Body of pancreas (tissue), 4 donors: ENCODE measurements around the gene DCDC2.

ENCODE experiments used
- POLR2A ChIP-seq, 3 donors: fragments of 450-650 bp; IDR thresholded peaks; one replicate each; pipeline ENCODE4 v1.6.1; 2016; ENCODE audit warnings: antibody characterized with exemption in 3 of 3, mild to moderate bottlenecking in 2 of 3
- TF ChIP-seq, protein P1 (sequence below), 7 experiments: fragments of 450-650 bp in 4 of 7; fragments of 200-600 bp in 3 of 7; sonication (generic) in 3 of 7; IDR thresholded peaks; one replicate each; pipeline ENCODE4 v1.5.1; 2016 to 2019; ENCODE audit warnings: antibody characterized with exemption in 7 of 7

DNA sequence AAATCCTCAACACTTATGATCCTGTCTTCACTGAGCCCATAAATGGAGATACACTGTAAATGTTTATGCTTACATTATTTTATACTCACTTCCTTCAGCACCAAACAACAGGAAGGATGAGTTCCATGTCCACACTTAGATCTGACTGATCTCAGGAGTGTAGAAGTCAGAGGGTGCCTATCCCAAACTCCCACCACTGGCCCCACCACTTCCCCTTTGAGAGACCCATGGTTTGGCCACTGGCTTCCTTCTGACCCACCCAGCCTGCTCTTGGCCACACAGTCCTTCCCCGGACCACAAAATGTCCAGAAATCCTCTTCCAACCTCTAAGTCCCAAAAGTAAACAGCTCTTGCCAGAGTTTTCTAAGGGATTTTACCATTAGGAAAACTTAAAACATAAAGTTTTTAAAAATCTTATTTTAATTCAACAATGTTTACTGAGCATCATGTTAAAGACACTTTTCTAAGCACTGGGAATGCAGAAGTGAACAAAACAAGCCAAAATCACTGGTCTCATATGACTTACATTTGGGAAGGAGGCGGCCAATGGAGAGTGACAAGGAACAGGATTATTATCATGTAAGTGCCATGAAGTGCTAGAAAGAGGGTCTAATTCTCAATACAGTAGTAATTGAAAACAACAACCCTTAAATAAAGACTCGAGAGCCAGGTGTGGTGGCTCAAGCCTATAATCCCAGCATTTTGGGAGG, 128.0 kb downstream of the DCDC2 start:
- TF ChIP-seq, protein P1, sequence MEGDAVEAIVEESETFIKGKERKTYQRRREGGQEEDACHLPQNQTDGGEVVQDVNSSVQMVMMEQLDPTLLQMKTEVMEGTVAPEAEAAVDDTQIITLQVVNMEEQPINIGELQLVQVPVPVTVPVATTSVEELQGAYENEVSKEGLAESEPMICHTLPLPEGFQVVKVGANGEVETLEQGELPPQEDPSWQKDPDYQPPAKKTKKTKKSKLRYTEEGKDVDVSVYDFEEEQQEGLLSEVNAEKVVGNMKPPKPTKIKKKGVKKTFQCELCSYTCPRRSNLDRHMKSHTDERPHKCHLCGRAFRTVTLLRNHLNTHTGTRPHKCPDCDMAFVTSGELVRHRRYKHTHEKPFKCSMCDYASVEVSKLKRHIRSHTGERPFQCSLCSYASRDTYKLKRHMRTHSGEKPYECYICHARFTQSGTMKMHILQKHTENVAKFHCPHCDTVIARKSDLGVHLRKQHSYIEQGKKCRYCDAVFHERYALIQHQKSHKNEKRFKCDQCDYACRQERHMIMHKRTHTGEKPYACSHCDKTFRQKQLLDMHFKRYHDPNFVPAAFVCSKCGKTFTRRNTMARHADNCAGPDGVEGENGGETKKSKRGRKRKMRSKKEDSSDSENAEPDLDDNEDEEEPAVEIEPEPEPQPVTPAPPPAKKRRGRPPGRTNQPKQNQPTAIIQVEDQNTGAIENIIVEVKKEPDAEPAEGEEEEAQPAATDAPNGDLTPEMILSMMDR (IDR thresholded peaks at IDR 0.05), result no peak
- TF ChIP-seq POLR2A (IDR thresholded peaks at IDR 0.05), result no peak
